ENCODE measurements around the gene TCHH.
"Not testable (repeated sequence)": the region's sequence is repeated elsewhere in the genome, so short reads cannot be mapped to it uniquely, and the experiment has no call there.

Gene TCHH, protein sequence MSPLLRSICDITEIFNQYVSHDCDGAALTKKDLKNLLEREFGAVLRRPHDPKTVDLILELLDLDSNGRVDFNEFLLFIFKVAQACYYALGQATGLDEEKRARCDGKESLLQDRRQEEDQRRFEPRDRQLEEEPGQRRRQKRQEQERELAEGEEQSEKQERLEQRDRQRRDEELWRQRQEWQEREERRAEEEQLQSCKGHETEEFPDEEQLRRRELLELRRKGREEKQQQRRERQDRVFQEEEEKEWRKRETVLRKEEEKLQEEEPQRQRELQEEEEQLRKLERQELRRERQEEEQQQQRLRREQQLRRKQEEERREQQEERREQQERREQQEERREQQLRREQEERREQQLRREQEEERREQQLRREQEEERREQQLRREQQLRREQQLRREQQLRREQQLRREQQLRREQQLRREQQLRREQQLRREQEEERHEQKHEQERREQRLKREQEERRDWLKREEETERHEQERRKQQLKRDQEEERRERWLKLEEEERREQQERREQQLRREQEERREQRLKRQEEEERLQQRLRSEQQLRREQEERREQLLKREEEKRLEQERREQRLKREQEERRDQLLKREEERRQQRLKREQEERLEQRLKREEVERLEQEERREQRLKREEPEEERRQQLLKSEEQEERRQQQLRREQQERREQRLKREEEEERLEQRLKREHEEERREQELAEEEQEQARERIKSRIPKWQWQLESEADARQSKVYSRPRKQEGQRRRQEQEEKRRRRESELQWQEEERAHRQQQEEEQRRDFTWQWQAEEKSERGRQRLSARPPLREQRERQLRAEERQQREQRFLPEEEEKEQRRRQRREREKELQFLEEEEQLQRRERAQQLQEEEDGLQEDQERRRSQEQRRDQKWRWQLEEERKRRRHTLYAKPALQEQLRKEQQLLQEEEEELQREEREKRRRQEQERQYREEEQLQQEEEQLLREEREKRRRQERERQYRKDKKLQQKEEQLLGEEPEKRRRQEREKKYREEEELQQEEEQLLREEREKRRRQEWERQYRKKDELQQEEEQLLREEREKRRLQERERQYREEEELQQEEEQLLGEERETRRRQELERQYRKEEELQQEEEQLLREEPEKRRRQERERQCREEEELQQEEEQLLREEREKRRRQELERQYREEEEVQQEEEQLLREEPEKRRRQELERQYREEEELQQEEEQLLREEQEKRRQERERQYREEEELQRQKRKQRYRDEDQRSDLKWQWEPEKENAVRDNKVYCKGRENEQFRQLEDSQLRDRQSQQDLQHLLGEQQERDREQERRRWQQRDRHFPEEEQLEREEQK (N-terminal part only)

DNA sequence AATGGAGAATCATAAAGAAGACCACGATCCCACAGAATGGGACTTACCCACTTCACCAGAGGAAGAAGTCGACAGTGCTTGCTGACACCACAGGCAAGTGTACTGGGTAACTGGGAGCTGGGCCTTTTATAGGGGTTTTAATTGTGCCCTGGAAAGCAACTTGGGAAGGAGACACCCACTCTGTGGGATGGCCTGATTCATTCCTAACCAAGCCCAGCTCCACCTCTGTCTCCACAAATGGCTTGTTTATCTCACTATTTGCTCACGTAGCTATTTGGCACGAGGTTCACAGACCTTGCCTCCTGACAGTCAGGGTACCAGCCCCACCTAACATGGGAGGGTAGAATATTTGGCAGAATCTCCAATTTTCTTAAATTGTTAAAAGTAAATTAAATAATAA, at the start of gene TCHH:
Gene TCHH, minus strand, starts transcription at position 101 of the 400 bp plus-strand sequence. CDS start 1,364 bp downstream, outside the sequence.
- DNase-seq: no peak

DNA sequence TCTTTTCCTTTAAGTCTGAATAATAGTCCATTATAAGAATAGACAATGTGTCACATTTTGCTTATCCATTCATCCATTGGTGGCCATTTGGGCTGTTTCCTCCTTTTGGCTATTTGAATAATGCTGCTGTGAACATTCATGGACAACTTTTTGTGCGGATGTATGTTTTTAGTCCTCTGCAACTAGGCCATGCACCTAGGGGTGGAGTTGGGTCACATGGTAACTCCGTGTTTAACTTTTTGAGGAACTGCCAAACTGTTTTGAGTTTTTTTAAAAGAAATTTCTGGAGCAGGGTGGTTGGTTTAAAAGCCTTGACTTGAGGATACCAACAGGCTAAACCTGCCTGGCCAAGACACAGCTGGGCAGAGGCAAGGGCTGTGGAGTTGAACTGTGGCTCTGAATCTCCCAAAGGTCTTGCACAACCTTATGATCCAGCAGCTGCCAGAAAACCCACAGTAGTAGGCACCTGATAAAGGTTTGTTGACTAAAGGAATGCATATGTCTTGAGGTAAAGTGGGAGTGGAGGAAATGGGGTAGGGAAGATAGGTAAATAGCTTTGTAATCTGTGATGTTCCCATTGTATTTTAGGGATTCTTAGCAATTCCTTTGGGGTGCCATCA, 49.4 kb upstream of the TCHH start:
- no peak for DNase-seq

DNA sequence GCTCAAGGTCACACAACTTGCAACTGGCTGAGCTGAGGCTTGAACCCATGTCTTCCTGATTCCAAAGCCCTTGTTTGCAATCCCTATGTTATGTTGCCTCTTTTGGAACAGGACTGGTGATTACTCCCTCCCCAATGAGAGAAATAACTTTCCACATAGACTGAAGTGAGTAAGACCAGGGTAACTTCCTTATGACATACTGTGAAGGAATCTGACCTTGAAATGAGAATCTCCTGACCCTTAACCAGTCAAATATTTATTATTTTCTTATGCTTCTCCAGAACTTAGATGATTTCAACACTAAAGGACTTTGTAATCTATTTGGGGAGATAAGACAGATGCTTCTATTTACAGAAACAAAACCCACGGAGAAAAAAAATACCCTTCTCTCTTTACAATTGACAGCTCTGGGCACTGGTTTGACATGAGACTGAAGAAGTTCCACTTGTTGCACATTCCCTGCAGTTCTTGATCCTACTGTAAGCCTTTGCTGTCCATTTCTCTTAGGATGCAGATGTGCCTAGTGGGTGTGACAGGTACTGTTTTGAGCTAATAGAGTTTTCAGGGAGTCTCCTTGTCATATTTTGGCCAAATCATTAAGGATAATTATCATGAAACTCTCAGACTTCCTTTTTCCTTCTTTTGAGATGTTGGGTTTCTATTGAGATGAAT, 47.7 kb upstream of the TCHH start:
- no peak for DNase-seq

DNA sequence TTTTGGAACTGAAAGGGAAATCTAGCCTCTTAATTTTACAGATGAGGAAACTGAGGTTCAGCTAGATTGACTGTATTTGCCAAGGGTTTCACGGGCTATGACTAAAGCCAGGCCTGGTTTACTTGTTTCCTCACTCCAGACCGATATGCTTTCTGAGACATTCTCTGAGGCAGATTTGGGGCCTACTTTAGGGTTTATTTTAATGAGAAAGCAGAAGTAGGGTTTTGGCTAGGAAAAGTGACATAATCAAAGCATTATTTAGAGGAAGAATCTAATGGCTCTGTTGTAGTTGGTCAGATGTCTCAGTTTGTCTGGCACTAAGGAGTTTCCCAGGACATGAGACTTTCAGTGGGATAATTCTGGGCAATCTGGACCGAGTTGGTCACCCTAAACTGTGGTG, 45.3 kb upstream of the TCHH start:
- DNase-seq: no peak

DNA sequence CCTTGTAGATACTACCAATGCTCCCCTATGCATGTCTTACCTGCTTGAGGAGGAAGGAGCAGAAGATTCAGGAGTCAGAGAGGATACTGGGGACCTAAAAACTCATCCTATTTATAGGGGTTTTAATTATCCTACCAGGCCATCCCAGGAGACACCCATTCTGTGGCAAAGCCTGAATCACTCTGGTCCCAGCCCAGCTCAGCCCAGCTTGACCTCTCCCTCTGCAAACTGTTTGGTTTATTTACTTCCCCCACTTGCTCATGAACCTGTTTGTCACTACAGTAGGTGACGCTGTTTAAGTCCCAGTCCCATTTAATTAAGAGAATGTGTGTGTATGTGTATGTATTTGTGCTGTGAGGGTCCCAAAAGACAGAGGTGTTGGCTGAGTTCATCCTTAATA, 43.9 kb upstream of the TCHH start, which contains the start of gene RPTN:
Gene RPTN, minus strand, starts transcription at position 85 of the 400 bp plus-strand sequence. CDS start 1,339 bp downstream, outside the sequence.
- DNase-seq: no peak

- DNase-seq: no peak
Observed at GRCh38 chr1:152153996-152154395, 38.8 kb upstream of the TCHH start.

DNA sequence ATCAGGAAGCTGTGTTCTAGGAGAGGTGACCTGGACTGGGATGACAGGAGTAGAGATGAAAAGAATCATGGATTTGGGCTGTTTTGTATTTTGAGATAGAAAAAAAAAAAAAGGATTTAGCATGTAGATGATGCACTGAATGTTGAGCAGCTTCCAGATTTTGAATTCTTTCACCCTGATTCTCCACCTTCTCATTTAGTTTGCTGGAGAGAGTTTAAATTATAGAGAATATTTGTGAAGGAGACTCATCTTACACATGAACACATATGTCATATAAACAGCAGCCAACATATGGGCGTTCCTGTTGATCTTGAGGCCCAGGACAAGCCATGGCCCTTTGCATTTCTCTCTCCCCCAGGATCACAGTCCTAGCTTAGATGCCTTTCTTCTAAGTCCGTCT, 36.4 kb upstream of the TCHH start:
- no peak for DNase-seq

GRCh38 chr1:152148981-152149380, 33.7 kb upstream of the TCHH start:
- DNase-seq: no peak

- DNase-seq: no peak
Observed at GRCh38 chr1:152148051-152148450, 32.8 kb upstream of the TCHH start.

DNA sequence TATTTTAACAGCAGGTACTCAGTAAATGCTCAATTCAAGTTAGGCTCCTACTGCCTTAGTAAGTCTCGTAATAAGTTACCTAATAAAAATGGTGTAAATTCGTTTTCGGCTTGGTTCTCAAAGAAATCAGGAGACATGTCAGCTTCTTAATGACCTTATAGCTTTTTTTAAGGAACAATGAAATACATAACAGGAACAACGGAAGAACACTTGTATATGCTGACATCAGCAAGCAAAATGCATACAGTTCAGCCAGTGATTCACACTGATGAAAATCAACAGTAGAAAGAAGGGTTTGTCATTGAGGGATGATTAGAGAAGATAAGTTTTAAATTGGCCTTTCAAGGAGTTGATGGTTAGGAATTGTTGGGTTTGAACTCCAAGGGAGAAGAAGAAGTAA, 30.5 kb upstream of the TCHH start:
- no peak for DNase-seq

DNA sequence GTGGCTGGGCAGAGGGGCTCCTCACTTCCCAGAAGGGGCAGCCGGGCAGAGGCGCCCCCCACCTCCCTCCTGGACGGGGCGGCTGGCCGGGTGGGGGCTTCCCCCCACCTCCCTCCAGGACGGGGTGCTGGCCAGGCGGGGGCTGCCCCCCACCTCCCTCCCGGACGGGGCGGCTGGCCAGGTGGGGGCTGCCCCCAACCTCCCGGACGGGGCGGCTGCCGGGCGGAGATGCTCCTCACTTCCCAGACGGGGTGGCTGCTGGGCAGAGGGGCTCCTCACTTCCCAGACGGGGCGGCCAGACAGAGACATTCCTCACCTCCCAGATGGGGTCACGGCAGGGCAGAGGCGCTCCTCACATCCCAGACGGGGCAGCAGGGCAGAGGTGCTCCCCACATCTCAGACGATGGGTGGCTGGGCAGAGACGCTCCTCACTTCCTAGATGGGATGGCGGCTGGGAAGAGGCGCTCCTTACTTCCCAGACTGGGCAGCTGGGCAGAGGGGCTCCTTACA, 29.5 kb upstream of the TCHH start:
- DNase-seq: not testable (repeated sequence)

- peak; percentile 55 for DNase-seq
Observed at GRCh38 chr1:152143150-152143887, 28.1 kb upstream of the TCHH start.

- peak; percentile 37 for DNase-seq
Observed at GRCh38 chr1:152141971-152142584, 26.8 kb upstream of the TCHH start.

DNA sequence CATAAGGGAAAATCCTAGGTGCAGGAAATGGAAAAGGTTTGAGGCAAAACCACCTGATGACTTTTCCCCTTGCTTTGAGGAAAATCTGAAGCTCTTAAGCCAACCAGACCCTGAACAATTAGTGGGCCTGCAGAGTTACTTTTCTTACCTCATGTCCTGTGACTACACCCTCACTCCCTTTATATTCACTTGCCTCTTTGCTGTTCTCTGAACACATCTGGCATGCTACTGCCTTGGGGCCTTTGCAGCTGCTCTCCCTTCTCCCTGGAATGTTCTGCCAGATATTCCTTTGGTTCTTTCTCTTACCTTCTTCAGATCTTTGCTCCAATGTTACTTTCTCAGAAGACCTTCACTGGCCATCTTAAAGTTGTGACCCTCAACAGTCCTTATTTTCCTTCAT, 22.0 kb upstream of the TCHH start:
- DNase-seq: no peak

GRCh38 chr1:152130186-152130585, 14.9 kb upstream of the TCHH start:
- DNase-seq: no peak

DNA sequence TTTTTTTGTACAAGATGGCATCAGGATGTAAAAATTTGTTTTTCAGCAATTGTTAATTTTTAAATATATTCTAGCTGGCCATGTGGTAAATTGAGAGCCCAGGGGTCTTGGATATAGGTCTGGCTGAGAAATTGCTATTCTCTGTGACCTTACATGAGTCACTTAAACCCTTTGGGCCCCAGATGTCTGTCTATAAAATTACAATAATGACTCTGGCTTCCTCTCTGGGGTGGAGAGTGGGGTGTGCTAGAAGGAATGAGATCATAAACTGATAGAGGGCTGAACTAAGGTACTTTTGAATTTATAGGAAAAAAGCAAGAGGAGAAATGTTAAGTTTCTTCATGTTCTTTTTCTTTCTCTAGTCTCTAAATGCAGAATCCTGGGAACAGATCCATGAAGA, 12.4 kb upstream of the TCHH start:
- DNase-seq: no peak

DNA sequence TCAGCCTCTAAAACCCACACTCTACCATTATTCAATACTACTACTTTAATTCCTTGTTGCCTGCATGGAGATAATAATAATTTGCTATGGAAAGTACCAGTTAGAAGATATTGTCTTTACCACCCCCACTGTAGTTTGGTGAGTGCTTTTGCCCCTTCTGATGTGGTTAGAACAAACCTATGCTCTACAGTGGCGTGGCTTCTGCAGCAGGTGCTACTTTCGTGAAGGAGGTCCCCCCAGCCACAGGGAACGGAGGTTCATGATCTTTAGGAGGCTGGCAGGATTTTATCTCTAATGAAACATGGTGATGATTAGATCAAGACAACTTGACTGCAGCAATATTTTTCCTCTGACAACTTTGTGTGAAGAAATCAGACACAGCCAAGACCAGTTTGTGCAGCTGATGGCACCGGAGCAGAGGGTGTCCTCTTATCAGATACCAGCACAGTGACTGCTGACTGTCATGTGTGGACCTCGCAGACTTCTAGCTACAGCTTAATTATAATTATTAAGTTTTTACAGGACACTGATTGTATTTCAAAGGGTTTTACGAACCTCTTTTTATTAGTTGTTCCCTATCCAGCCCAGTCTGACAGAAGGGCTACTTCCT, 10.7 kb upstream of the TCHH start:
- DNase-seq: no peak

DNA sequence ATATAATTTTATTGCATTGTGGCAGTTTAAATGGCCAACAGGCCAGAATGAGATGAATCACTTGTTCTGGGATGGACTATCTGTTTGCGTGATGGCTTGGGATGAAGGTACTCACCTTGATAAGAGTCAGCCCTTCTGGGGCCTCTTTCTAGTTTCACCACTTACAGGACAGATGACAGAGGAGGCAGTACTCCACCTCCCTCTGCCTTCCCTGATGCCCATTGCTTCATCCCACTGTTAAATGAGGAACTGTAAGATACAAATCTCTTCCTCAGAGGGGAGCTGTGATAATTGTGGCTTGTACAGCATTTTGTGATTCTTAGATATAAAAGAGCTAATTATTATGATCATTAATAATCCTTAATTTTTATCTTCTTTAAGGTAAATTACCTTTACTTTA, 3.7 kb upstream of the TCHH start:
- DNase-seq: no peak

GRCh38 chr1:152112885-152113432, 2.3 kb downstream of the TCHH start:
- no peak for DNase-seq
